Thyroid gland (tissue), 4 donors: ENCODE measurements around the gene OSBPL5.

Experiments
- CTCF ChIP-seq, 6 experiments: fragments of 200-600 bp in 3 of 6; fragments of 450-650 bp in 3 of 6; sonication (generic) in 3 of 6; IDR thresholded peaks; one replicate each; pipeline ENCODE4 v1.5.1; 2016 to 2019; ENCODE audit warnings: antibody characterized with exemption in 6 of 6, mild to moderate bottlenecking in 2 of 6, inconsistent platforms in 1 of 6, moderate library complexity in 1 of 6
- POLR2A ChIP-seq, 2 donors: fragments of 450-650 bp; IDR thresholded peaks; one replicate each; pipeline ENCODE4 v1.6.1; 2017; ENCODE audit warnings: antibody characterized with exemption in 2 of 2, mild to moderate bottlenecking in 2 of 2, moderate library complexity in 1 of 2

GRCh38 chr11:3138178-3139085, 26.7 kb downstream of the OSBPL5 start:
- TF ChIP-seq POLR2A (IDR thresholded peaks at IDR 0.05) = no peak
- TF ChIP-seq CTCF (IDR thresholded peaks at IDR 0.05) = no peak
